Activated CD8-positive, alpha-beta memory T cell treated with anti-CD3 and anti-CD28 coated beads for 36 hours (primary cell): Measurements from ENCODE around the gene PNMA6F. TPM values are rescaled to one million over a fixed set of nuclear protein-coding genes. Genes with fewer than 3 reads are reported as not detected.

Experiments used
- CTCF ChIA-PET: fragments of 350-600 bp; sonication (Branson Sonifier 250); formaldehyde crosslinking; loops from one replicate; lab custom pipeline; 2021; ENCODE audit warnings: antibody characterized with exemption; lab: Charles Lee
- POLR2A ChIA-PET: fragments of 350-600 bp; sonication (Branson Sonifier 250); formaldehyde crosslinking; loops from one replicate; lab custom pipeline; 2021; ENCODE audit warnings: antibody characterized with exemption; lab: Charles Lee
- total RNA-seq, 2 experiments: library from RNA; stranded (reverse); gene quantifications; one replicate each; pipeline ENCODE4 v1.2.3, GENCODE V29; 2021

The PNMA6F gene
- not detected for total RNA-seq

GRCh38 chrX:153321381-153322124, at the start of gene PNMA6F:
TSS of gene PNMA6F (minus strand) at chrX:153321767. CDS start at chrX:153320674, 1,093 bp downstream.
- POLR2A ChIA-PET = no interaction called here
- CTCF ChIA-PET = no interaction called here

- CTCF ChIA-PET = interaction anchor here (0.5 kb wide), 1 partner anchor 718 kb away, joined by 4 read pairs; no protein-coding TSS in a partner anchor
- POLR2A ChIA-PET = no interaction called here
Observed at GRCh38 chrX:153371256-153371655, 49.7 kb upstream of the PNMA6F start.

GRCh38 chrX:153370293-153371055, 48.9 kb upstream of the PNMA6F start:
- POLR2A ChIA-PET = no interaction called here
- CTCF ChIA-PET = interaction anchor here (0.5 kb wide), 1 partner anchor 719 kb away, joined by 4 read pairs; no protein-coding TSS in a partner anchor

GRCh38 chrX:153366878-153367538, 45.4 kb upstream of the PNMA6F start:
- POLR2A ChIA-PET = no interaction called here
- CTCF ChIA-PET = no interaction called here

- POLR2A ChIA-PET = no interaction called here
- CTCF ChIA-PET = no interaction called here
Observed at GRCh38 chrX:153366119-153366518, 44.6 kb upstream of the PNMA6F start.

- POLR2A ChIA-PET = no interaction called here
- CTCF ChIA-PET = no interaction called here
Observed at GRCh38 chrX:153365670-153366069, 44.1 kb upstream of the PNMA6F start.

GRCh38 chrX:153361781-153362397, 40.3 kb upstream of the PNMA6F start:
- ChIA-PET CTCF (no interaction called here), POLR2A (no interaction called here)

- ChIA-PET POLR2A (no interaction called here), CTCF (no interaction called here)
Observed at GRCh38 chrX:153357877-153358276, 36.3 kb upstream of the PNMA6F start.

GRCh38 chrX:153353416-153353815, 31.8 kb upstream of the PNMA6F start:
- POLR2A ChIA-PET = no interaction called here
- CTCF ChIA-PET = no interaction called here

- ChIA-PET CTCF (no interaction called here), POLR2A (no interaction called here)
Observed at GRCh38 chrX:153352858-153353257, 31.3 kb upstream of the PNMA6F start.

- ChIA-PET CTCF (no interaction called here), POLR2A (no interaction called here)
Observed at GRCh38 chrX:153351981-153352380, 30.4 kb upstream of the PNMA6F start.

- POLR2A ChIA-PET = no interaction called here
- CTCF ChIA-PET = no interaction called here
Observed at GRCh38 chrX:153349952-153350351, 28.4 kb upstream of the PNMA6F start.

- ChIA-PET CTCF (no interaction called here), POLR2A (no interaction called here)
Observed at GRCh38 chrX:153348421-153348820, 26.9 kb upstream of the PNMA6F start.

- POLR2A ChIA-PET = no interaction called here
- CTCF ChIA-PET = no interaction called here
Observed at GRCh38 chrX:153347530-153347929, 26.0 kb upstream of the PNMA6F start.

- ChIA-PET POLR2A (interaction anchor here (0.6 kb wide), 1 partner anchor 385 kb away, joined by 3 read pairs; no protein-coding TSS in a partner anchor), CTCF (no interaction called here)
Observed at GRCh38 chrX:153343674-153344073, 22.1 kb upstream of the PNMA6F start.

- POLR2A ChIA-PET = interaction anchor here (0.6 kb wide), 1 partner anchor 384 kb away, joined by 3 read pairs; no protein-coding TSS in a partner anchor
- CTCF ChIA-PET = no interaction called here
Observed at GRCh38 chrX:153342762-153343558, 21.4 kb upstream of the PNMA6F start.

GRCh38 chrX:153340111-153340510, 18.5 kb upstream of the PNMA6F start:
- POLR2A ChIA-PET = no interaction called here
- CTCF ChIA-PET = no interaction called here

GRCh38 chrX:153339662-153340061, 18.1 kb upstream of the PNMA6F start:
- POLR2A ChIA-PET = no interaction called here
- CTCF ChIA-PET = no interaction called here

- POLR2A ChIA-PET = no interaction called here
- CTCF ChIA-PET = no interaction called here
Observed at GRCh38 chrX:153338836-153339235, 17.3 kb upstream of the PNMA6F start.
